Mucosa of stomach (tissue), 1 donor: ENCODE results near the gene SMAD5.

ENCODE experiments used
- H3K27me3 ChIP-seq: one replicate; pipeline ENCODE4 v1.7.0; 2013; ENCODE audit warnings: mild to moderate bottlenecking, low read length; ENCODE audit not compliant: control insufficient read depth, insufficient read depth
- H3K36me3 ChIP-seq: one replicate; pipeline ENCODE4 v1.7.0; 2013; ENCODE audit warnings: low read length; ENCODE audit not compliant: control insufficient read depth, insufficient read depth
- H3K4me1 ChIP-seq: one replicate; pipeline ENCODE4 v1.7.0; 2013; ENCODE audit warnings: mild to moderate bottlenecking, low read length; ENCODE audit not compliant: control insufficient read depth, insufficient read depth
- H3K4me3 ChIP-seq: one replicate; pipeline ENCODE4 v1.7.0; 2013; ENCODE audit warnings: low read length
- H3K9ac ChIP-seq: one replicate; pipeline ENCODE4 v1.7.0; 2013; ENCODE audit warnings: mild to moderate bottlenecking, low read length, moderate library complexity
- H3K9me3 ChIP-seq: one replicate; pipeline ENCODE4 v1.7.0; 2013; ENCODE audit warnings: mild to moderate bottlenecking, low read length, moderate library complexity; ENCODE audit not compliant: control insufficient read depth
- donor health status: Pancreatic carcinoma.

SMAD5 gene

GRCh38 chr5:136103118-136103517 is 29.5 kb upstream of the SMAD5 start:
- no peaks in the 10 kb centered on the region for H3K9me3 ChIP-seq
- H3K4me1 ChIP-seq = peaks cover 8% of the 10 kb centered on the region
- no peaks in the 10 kb centered on the region for H3K27me3 ChIP-seq
- no peaks in the 10 kb centered on the region for H3K36me3 ChIP-seq
- H3K4me3 ChIP-seq = no peak overlapping the region
- H3K9ac ChIP-seq = no peak overlapping the region

GRCh38 chr5:136104306-136104965 is 28.2 kb upstream of the SMAD5 start:
- no peaks in the 10 kb centered on the region for H3K36me3 ChIP-seq
- H3K4me1 ChIP-seq = peaks cover 8% of the 10 kb centered on the region
- H3K9ac ChIP-seq = peak overlapping the region; percentile 9
- H3K4me3 ChIP-seq = no peak overlapping the region
- H3K27me3 ChIP-seq = no peaks in the 10 kb centered on the region
- no peaks in the 10 kb centered on the region for H3K9me3 ChIP-seq

GRCh38 chr5:136106351-136107031 is 26.2 kb upstream of the SMAD5 start:
- H3K4me3 ChIP-seq = no peak overlapping the region
- H3K27me3 ChIP-seq = no peaks in the 10 kb centered on the region
- H3K36me3 ChIP-seq = no peaks in the 10 kb centered on the region
- peaks cover 8% of the 10 kb centered on the region for H3K4me1 ChIP-seq
- no peaks in the 10 kb centered on the region for H3K9me3 ChIP-seq
- no peak overlapping the region for H3K9ac ChIP-seq

DNA sequence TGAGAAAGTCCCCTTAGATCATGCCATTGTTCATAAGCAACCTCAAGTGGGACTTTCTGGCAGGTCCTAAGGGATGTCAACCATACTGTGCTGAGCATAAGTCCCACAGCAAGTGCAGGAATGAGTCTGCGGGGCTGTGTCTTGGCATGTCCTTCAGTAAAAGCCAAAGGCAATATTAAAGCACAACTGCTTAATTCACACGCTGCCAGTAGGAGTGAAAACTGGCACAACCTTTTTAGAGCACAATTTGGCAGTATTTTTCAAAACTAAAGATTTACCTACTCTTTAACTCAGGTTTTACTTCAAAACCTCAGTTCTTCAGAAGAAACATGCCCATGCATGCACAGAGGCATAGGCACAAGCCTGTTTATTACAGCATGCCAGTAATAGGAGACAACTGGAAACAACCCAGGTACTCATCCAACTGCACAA is 24.4 kb upstream of the SMAD5 start:
- Histone ChIP-seq H3K4me3 (no peak overlapping the region), H3K27me3 (no peaks in the 10 kb centered on the region), H3K36me3 (no peaks in the 10 kb centered on the region), H3K9me3 (no peaks in the 10 kb centered on the region), H3K9ac (no peak overlapping the region), H3K4me1 (peaks cover 8% of the 10 kb centered on the region)

- no peak overlapping the region for H3K4me3 ChIP-seq
- H3K27me3 ChIP-seq = no peaks in the 10 kb centered on the region
- no peak overlapping the region for H3K9ac ChIP-seq
- H3K9me3 ChIP-seq = no peaks in the 10 kb centered on the region
- H3K4me1 ChIP-seq = peaks cover 8% of the 10 kb centered on the region
- no peaks in the 10 kb centered on the region for H3K36me3 ChIP-seq
Measured at GRCh38 chr5:136108766-136109165, 23.9 kb upstream of the SMAD5 start.

DNA sequence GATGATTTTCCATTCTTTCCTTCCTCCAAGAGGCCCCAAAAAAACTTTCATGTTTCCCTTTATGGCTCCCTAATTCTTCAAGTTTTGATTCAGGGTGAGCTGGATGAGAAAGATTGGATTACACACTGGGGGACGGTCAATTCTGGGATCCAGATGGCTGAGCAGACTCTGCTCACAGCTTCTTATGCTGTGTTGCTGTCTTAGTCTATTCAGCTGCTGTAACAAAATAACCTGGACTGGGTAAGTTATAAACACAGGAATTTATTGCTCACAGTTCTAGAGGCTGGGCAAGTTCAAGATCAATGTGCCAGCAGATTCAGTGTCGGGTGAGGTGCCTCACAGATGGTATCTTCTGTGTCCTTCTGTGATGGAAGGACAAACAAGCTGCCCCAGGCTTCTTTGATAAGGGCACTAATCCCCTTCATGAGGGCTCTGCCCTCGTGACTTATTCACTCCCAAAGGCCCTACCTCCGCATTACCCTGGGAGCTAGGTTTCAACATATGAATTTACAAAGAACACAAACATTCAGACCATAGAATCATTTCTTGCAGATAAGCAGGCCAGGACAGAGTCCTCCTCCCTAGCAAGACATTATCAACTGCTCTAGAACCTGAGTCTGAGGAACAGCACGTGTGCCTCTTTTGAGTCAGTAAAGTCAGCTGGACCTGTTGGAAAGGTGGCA is 23.1 kb upstream of the SMAD5 start:
- Histone ChIP-seq H3K36me3 (no peaks in the 10 kb centered on the region), H3K4me1 (peaks cover 2% of the 10 kb centered on the region), H3K9me3 (no peaks in the 10 kb centered on the region), H3K4me3 (no peak overlapping the region), H3K9ac (no peak overlapping the region), H3K27me3 (no peaks in the 10 kb centered on the region)

DNA sequence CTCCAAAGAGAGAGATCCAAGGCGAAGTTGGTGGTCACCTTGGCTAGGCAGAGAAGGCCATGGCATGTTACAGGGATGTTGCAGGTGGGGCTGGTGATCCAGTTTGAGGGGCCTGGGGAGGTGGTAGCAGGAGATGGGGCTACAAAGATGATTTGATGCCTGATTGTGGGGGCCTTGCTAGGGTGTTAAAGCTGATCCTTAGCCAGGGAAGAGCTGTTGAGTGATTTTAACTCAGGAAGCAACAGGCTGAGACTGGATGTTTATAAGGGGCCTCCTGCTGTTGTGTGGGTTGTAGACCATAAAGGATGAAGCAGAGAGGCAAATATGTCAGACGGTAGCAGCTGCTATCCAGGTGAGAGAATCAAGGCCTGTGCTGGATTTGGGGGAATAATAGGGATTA is 19.0 kb upstream of the SMAD5 start:
- Histone ChIP-seq H3K36me3 (no peaks in the 10 kb centered on the region), H3K4me3 (no peak overlapping the region), H3K9me3 (no peaks in the 10 kb centered on the region), H3K4me1 (no peaks in the 10 kb centered on the region), H3K27me3 (no peaks in the 10 kb centered on the region), H3K9ac (no peak overlapping the region)

DNA sequence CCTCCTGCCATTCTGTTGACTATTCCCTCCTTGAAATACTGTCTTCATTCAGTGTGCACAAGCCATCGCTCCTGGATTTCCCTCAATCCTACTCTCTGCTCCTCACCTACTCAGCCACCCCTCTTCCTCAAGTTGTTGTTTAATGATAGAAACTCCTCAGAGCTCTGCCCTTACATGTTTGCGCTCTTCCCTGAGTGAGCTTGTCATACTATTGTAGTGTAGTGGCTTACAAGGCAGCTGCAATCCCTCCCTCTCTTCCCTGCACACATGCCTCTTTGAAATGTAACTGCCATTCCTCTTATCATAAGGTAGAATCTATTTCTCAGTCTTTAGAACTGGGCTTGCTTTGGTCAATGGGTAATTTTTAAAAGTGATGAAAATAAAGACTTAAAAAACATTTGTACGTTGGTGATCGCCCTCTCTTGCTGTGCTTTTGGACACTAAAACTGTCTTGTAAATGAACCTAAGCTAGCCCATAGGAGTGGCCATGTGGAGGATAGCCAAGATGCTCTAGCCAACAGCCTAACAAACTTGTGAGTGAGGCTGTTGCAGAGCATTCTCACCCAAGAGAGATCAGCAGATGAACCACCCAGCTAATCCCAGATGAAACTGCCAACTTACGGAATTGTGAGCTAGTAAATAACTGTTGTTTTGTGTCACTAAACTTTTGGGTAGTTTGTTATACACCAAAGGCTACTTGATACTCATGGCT is 18.1 kb upstream of the SMAD5 start:
- Histone ChIP-seq H3K4me1 (no peaks in the 10 kb centered on the region), H3K9me3 (no peaks in the 10 kb centered on the region), H3K9ac (no peak overlapping the region), H3K4me3 (no peak overlapping the region), H3K27me3 (no peaks in the 10 kb centered on the region), H3K36me3 (no peaks in the 10 kb centered on the region)

DNA sequence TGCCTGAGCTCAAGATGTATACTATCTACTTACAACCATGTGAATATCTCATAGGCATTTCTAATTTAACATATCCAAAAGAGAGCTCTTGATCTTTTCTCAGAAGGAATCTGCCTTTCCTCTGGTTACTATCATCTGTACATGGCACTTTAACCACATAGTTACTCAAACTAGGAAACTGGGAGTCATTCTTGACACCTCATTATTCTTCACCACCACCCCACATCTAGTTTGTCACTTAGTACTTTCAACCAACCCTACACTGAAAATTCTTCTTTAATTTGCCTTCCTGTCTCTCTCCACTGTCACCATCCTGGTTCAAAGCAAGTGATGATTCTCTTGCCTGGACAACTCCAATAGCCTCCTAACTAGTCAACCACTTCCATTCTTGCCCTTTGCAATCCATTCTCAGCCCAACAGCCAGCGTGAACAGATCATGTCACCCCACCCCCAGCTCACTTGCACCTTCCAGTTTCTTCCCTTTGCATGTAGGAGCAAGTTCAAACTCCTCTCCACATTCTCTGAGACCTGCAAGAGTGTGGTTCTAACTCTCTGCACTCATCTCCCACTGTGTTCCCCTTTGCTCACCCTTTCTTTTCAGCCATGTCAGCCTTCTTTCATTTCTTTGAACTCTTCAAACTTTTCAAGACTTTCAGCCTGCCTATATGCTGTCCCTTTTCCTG is 17.3 kb upstream of the SMAD5 start:
- Histone ChIP-seq H3K9me3 (no peaks in the 10 kb centered on the region), H3K36me3 (no peaks in the 10 kb centered on the region), H3K9ac (no peak overlapping the region), H3K4me1 (no peaks in the 10 kb centered on the region), H3K4me3 (no peak overlapping the region), H3K27me3 (no peaks in the 10 kb centered on the region)

GRCh38 chr5:136120529-136120928 is 12.1 kb upstream of the SMAD5 start:
- Histone ChIP-seq H3K4me3 (no peak overlapping the region), H3K27me3 (no peaks in the 10 kb centered on the region)

DNA sequence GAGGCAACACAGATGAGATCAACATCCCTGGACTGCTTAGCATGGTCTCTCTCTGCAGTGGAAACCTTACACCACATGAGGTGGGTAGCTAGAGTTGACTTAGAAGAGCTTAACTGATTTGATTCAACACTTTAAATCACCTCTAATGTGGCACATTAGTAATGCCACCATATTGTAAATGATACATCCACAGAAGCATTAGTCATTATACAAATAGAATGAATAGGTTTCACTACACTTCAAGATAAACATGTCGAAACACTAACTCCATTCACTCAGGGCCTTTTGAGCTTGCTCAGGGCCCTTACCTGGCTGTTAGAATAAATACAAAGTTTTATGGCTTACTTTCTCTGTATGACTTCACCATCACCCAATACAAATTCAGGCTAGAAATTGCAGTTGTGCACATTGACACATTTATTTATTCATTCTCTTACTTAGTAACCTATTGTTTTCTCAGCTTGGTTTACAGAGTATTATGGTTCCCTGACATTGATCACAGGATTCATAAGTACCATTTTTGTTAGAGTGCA is 9.3 kb upstream of the SMAD5 start:
- Histone ChIP-seq H3K9ac (peak overlapping the region; percentile 15), H3K4me1 (peaks cover 14% of the 10 kb centered on the region), H3K27me3 (no peaks in the 10 kb centered on the region), H3K36me3 (no peaks in the 10 kb centered on the region), H3K4me3 (no peak overlapping the region), H3K9me3 (no peaks in the 10 kb centered on the region)

More at GRCh38 chr5:136120529-136120928, 12.1 kb upstream of the SMAD5 start:
- Histone ChIP-seq H3K4me1 (peaks cover 14% of the 10 kb centered on the region), H3K9ac (no peak overlapping the region), H3K9me3 (no peaks in the 10 kb centered on the region), H3K36me3 (no peaks in the 10 kb centered on the region)
